Chondrocyte (in vitro differentiated cells): Measurements from ENCODE around the gene ARAP2. TPM values are rescaled to one million over a fixed set of nuclear protein-coding genes. Genes with fewer than 3 reads are reported as not detected.

ENCODE experiments used
- DNase-seq: peaks from one replicate; pipeline ENCODE4 v3.0.0; 2021; ENCODE audit warnings: mixed read lengths, low spot score
- H3K27ac Mint-ChIP-seq: one replicate; pipeline ENCODE4 v1.8.0; 2021; ENCODE audit warnings: mild to moderate bottlenecking, moderate library complexity, mixed read lengths; ENCODE audit not compliant: unreplicated experiment
- H3K27me3 Mint-ChIP-seq: 2 replicates; pipeline ENCODE4 v1.8.0; 2021; ENCODE audit warnings: low read depth, mixed read lengths
- H3K36me3 Mint-ChIP-seq: 2 replicates; pipeline ENCODE4 v1.8.0; 2021; ENCODE audit warnings: low read depth, mixed read lengths
- H3K4me1 Mint-ChIP-seq: 2 replicates; pipeline ENCODE4 v1.8.0; 2021; ENCODE audit warnings: low read depth, mild to moderate bottlenecking, mixed read lengths
- H3K4me3 Mint-ChIP-seq: one replicate; pipeline ENCODE4 v1.8.0; 2021; ENCODE audit warnings: mild to moderate bottlenecking, moderate library complexity, mixed read lengths; ENCODE audit not compliant: unreplicated experiment
- H3K9me3 Mint-ChIP-seq: 2 replicates; pipeline ENCODE4 v1.8.0; 2021; ENCODE audit warnings: low read depth, mixed read lengths
- total RNA-seq: library from RNA; stranded (reverse); gene quantifications from 3 replicates; pipeline ENCODE4 v1.2.1, GENCODE V29; 2021
- TF ChIP-seq, protein P1 (sequence below): fragments of 200-600 bp; sonication (generic); IDR thresholded peaks from 2 replicates; pipeline ENCODE4 v1.5.0; 2021; ENCODE audit warnings: antibody characterized with exemption, mild to moderate bottlenecking, moderate library complexity

ARAP2 gene
- total RNA-seq, 1 donor from 2014 or later = 1.6 TPM

DNA sequence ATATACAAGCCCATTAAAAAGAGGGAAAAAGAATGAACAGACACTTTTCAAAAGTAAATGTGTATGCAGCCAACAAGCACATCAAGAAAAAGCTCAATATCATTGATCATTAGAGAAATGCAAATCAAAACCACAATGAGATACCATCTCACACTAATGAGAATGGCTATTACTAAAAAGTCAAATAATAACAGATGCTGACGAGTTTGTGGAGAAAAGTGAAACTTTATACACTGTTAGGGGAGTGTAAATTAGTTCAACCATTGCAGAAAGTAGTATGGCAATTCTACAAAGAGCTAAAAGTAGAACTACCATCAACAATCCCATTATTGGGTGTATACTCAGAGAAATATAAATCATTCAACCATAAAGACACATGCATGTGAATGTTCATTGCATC lies 203.0 kb downstream of the ARAP2 start:
- Mint-ChIP-seq H3K4me1 (no peaks in the 10 kb centered on the region), H3K4me3 (no peak overlapping the region), H3K27ac (no peak overlapping the region), H3K27me3 (peaks cover 2% of the 10 kb centered on the region), H3K36me3 (no peaks in the 10 kb centered on the region), H3K9me3 (peaks cover 5% of the 10 kb centered on the region)
- no peak for DNase-seq
- TF ChIP-seq, protein P1, sequence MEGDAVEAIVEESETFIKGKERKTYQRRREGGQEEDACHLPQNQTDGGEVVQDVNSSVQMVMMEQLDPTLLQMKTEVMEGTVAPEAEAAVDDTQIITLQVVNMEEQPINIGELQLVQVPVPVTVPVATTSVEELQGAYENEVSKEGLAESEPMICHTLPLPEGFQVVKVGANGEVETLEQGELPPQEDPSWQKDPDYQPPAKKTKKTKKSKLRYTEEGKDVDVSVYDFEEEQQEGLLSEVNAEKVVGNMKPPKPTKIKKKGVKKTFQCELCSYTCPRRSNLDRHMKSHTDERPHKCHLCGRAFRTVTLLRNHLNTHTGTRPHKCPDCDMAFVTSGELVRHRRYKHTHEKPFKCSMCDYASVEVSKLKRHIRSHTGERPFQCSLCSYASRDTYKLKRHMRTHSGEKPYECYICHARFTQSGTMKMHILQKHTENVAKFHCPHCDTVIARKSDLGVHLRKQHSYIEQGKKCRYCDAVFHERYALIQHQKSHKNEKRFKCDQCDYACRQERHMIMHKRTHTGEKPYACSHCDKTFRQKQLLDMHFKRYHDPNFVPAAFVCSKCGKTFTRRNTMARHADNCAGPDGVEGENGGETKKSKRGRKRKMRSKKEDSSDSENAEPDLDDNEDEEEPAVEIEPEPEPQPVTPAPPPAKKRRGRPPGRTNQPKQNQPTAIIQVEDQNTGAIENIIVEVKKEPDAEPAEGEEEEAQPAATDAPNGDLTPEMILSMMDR = no peak

DNA sequence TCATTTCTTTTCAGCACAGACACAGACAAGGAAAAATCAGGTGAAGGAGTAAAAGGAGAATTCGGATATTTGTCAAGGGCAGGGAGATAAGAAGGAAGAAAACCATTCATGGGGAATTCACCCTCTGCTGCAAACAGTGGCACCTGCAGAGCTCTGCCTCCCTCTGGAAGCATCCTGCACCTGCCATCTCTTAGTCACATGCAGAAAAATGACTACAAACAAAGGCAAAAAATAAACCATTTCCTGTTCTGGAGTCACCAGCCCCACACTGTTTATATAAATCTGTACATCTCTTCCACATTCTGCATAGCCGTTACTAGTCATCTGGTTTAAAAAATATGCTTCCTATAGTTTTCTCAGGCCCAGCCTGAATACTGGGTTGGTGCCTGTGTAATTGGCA lies 205.3 kb downstream of the ARAP2 start:
- TF ChIP-seq, protein P1 = no peak
- no peak for DNase-seq
- H3K27ac Mint-ChIP-seq = no peak overlapping the region
- no peaks in the 10 kb centered on the region for H3K27me3 Mint-ChIP-seq
- no peaks in the 10 kb centered on the region for H3K36me3 Mint-ChIP-seq
- no peak overlapping the region for H3K4me3 Mint-ChIP-seq
- peaks cover 5% of the 10 kb centered on the region for H3K9me3 Mint-ChIP-seq
- H3K4me1 Mint-ChIP-seq = no peaks in the 10 kb centered on the region

DNA sequence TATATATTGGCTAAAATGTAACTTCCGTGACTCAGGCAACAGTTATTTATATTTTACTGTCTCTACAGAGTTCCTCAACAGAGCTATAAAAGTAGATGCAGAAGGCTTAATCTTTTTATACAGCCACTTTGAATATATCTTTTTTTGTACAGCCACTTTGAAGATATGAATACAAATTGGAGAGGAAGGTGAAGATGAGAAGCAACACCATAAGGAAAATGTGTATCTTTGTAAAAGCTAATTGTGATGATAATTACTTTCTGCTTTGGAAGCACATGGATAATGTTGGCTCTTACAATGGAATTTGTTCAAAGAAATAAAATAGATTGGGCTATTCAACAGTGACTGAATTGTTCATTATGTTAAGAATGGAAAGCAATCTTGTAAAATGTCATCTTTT lies 205.8 kb downstream of the ARAP2 start:
- TF ChIP-seq, protein P1 = no peak
- no peak overlapping the region for H3K4me3 Mint-ChIP-seq
- no peak for DNase-seq
- no peaks in the 10 kb centered on the region for H3K4me1 Mint-ChIP-seq
- H3K36me3 Mint-ChIP-seq = no peaks in the 10 kb centered on the region
- H3K27me3 Mint-ChIP-seq = no peaks in the 10 kb centered on the region
- no peak overlapping the region for H3K27ac Mint-ChIP-seq
- peaks cover 7% of the 10 kb centered on the region for H3K9me3 Mint-ChIP-seq

DNA sequence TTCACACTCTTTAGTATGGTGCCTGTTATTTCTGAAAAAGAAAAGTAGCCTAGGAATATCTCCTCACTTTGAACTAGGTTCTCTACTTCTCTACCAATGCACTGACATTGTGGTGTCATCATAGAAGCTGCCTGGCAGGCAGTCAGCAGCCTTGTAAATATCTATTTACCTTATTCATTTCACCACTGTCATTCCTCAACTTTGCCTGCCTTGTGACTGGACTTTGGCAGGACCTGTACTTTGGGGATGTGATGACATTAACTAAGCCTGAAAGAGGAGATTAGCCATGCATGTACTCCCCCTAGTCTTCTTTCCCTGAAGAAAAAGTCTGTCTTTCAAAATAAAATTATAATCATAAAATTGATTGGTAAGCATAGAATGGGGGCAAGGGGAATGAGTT lies 207.2 kb downstream of the ARAP2 start:
- Mint-ChIP-seq H3K9me3 (peaks cover 13% of the 10 kb centered on the region), H3K4me3 (no peak overlapping the region), H3K27ac (no peak overlapping the region), H3K4me1 (no peaks in the 10 kb centered on the region), H3K27me3 (no peaks in the 10 kb centered on the region), H3K36me3 (no peaks in the 10 kb centered on the region)
- DNase-seq = no peak
- TF ChIP-seq, protein P1 = no peak

DNA sequence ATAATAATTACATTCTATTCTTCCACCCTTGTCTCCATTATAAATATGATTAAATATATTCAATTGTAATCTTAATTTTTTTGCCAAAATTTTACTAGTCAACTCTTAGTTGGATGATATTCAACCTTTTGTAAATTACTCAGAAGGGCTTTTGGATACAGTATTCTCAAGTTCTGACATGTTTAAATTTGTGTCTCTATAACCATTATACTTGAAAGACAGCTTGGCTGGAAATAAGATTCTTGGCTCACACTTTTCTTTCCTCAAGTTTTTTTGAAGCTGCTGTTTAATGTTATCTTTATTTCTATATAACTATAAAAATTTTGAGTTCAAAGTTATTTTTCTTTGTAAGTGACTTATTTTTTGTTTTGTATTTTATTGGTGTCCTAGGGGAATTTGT lies 214.4 kb downstream of the ARAP2 start:
- H3K36me3 Mint-ChIP-seq = no peaks in the 10 kb centered on the region
- no peak for DNase-seq
- peaks cover 7% of the 10 kb centered on the region for H3K9me3 Mint-ChIP-seq
- no peaks in the 10 kb centered on the region for H3K4me1 Mint-ChIP-seq
- no peak overlapping the region for H3K4me3 Mint-ChIP-seq
- no peak overlapping the region for H3K27ac Mint-ChIP-seq
- H3K27me3 Mint-ChIP-seq = no peaks in the 10 kb centered on the region
- TF ChIP-seq, protein P1 = no peak
